NCI-H2196 (cell line): Measurements from ENCODE around the gene CRHR2.
"Not testable (repeated sequence)": the region's sequence is repeated elsewhere in the genome, so short reads cannot be mapped to it uniquely, and the experiment has no call there.

ENCODE experiments used
- DNase-seq: peaks from one replicate; lab custom pipeline; 2025; ENCODE audit not compliant: unreplicated experiment; lab: John Stamatoyannopoulos, UW

The CRHR2 gene

DNA sequence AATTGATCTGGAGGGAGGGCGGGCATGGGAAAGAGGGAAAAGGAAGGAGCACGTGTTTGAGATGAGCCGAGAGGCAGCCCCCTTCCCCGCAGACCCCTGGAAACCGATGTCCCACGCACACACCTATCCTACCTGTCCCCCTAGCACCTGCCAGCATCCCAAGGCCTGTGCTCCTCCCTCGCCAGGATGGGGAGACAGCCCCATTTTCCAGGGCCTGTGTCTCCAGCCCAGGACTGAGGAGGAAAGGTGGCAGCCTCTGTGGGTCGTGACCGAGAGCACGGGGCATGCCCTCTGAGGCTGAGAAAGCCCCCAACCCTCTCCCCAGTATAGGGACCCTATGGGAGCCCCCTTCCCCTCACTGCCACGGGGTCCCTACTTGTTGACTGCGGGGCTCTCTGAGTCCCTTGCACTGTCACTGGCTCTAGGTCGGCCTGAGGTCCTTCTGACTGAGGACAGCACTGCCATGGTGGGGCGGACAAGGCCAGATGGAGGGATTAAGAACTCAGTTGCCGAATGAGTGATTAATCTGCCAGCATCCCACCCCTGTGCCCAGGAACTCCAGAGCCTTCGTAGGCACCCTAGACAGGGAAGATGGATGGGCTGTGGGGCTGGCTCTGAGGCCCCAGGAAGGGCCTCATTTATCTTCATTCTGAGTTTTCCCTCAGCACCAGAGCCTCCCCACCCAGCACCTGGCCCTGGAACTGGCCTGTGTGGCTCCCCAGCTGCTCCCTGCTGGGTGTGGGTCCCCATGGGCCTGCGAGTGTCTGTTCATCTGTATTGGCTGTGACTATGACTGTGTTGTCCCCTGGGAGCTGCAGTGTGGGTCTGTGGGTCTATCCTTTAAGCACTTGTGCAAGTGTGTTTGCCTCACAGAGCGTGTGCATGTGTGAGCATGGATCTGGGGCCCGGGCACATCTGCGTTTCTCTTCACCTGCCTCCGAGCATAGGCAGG is 26.0 kb downstream of the CRHR2 start:
- no peak for DNase-seq

DNA sequence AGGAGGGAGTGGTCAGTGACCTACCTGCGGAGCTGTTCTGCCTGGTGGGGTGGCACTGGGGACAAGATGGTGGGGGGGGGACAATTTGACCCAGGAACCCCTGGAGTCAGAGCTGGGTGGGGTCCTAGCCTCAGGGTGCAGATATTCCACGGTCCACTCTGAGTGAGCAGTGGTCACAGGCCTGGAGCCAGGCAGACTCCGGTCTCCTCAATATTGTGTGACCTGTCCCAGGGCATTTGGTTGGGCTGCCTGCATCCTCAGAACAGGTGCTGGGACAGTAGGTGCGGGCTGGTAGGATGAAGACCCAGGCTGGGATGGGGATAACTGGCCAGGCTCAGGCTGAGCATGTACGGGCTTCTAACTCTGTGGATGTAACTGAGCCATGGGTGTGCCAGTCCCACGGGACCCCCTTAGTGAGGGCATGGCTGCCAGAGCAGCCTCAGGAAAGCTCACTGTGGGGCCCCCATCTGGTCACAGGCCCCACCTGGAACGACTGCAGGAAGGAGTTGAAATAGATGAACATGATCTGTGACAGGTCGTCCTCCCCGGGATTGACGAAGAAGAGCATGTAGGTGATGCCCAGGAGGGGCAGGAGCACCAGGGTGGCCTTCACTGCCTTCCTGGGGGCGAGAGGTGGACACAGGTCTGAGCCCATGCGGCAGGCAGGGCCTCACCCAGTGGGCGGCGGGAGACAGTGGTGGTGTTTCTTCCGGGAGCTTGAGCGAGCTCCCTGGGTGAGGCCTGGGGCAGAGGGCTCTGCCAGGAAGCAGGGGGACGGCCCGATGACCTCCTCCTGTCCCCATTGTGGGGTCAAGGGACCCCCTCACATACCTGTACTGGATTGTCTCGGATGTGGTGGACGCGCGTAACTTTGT is 26.9 kb downstream of the CRHR2 start:
- DNase-seq: no peak

GRCh38 chr7:30654296-30655090 is 27.8 kb downstream of the CRHR2 start:
- no peak for DNase-seq

- DNase-seq: no peak
Observed at GRCh38 chr7:30652698-30653641, 29.3 kb downstream of the CRHR2 start.

DNA sequence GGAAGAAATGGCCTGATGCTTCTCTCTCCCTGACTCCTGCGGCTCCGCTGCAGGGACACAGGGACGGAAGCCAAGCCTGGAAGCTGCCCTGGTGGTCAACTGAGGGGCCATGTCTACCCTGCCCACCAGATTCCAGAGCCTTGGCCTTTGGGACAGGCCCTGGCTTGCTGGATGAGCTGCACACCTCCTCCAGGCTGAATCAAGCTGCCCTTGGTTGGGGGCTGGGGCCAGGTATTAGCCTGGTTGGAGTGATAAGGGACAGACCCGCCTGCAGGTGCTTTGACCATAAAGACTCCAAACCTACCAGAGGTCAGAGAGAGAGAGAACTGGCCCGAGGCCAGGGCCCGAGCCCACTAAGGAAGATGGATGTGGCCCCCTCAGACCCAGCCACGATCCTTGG is 30.1 kb downstream of the CRHR2 start:
- no peak for DNase-seq

GRCh38 chr7:30650421-30650808 is 31.8 kb downstream of the CRHR2 start:
- DNase-seq: no peak

- no peak for DNase-seq
Observed at GRCh38 chr7:30649717-30650420, 32.4 kb downstream of the CRHR2 start.

- no peak for DNase-seq
Observed at GRCh38 chr7:30648744-30649540, 33.3 kb downstream of the CRHR2 start.

GRCh38 chr7:30647589-30648364 is 34.5 kb downstream of the CRHR2 start:
- DNase-seq: no peak

DNA sequence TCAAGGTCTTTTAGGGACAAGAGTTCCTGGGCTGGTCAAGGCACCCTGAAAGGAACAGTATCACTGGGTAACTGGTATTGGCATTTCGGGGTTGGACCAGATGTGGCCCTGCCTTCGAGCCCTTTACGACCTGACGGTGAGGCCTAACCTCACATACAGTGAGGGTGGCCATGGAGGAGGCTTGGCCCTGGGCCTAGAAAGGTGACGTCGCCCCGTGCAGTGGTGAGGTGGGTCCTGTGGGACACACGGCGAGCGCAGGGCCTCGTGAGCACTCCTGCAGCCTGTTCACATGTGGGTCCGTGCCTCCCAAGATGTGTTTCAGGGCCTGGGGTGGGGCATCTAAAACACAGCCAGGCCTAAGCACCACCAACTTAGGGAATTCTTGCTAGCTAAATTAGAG is 36.1 kb downstream of the CRHR2 start:
- DNase-seq: no peak

DNA sequence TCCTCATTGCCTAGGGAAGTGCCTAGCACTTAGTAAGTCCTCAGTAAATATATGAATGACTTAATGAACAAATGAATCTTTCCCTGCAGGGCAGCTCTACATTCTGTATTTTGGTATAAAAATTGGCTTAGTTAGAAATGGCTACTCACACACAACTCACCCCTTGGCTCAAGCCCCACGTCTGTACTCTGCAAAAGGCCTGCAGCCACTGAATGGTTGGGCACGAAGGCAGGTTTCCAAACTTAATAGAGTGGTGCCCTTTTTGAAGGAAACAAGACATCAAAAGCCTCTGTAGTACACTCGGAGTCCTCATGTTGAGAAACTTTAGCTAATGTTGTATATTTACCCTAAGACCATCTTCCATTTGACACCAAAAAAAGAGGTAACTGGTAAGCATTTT is 36.6 kb downstream of the CRHR2 start:
- DNase-seq: no peak

DNA sequence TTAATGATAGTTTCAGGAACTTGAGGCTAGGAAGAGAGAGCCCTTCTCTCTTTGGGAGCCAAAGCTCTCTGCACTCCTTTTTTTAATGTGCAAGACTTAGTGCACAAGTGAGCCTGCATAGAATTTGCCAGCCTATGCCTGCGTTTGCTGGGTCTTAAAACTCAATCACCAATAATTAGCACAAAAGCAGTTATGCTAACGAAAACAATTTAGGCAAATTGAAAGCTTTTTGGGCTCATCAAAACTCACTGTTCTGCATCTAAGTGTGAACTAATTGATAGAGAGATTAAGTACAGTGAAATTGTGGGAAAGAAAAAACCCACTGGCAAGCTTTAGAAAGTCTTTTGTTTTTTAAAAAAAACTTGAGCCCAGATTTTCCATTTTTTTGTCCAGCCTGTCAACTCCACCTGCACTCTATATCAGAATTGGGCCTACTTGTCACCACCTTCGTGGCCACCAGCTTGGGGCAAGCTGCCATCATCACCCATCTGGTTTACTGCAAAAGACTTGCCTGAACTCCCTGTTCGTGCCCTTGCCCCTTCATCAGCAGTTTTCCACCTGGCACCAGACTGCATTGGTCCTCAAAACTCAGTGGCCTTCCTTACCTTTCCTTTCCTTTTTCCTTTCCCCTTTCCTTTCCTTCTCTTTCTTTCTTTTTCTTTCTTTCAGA is 37.8 kb downstream of the CRHR2 start:
- no peak for DNase-seq

DNA sequence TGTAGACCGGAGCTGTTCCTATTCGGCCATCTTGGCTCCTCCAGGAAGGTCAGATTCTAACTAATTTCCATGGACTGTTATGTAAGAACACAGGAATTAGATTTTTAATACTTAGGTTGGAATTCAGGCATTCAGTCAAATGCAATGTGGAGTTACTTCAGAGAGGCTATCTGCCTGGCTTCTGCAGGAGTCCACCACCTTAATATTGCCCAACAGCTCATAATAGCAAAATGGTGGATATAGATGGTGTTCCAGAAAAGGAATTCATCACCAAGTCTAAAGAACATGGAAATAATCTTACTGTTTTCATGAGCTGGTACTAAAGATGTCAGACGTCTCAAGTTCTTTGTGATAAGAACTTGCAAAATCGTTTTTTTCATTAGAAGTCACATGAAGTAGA is 39.5 kb downstream of the CRHR2 start:
- no peak for DNase-seq

GRCh38 chr7:30642322-30642721 is 39.9 kb downstream of the CRHR2 start:
- not testable (repeated sequence) for DNase-seq

DNA sequence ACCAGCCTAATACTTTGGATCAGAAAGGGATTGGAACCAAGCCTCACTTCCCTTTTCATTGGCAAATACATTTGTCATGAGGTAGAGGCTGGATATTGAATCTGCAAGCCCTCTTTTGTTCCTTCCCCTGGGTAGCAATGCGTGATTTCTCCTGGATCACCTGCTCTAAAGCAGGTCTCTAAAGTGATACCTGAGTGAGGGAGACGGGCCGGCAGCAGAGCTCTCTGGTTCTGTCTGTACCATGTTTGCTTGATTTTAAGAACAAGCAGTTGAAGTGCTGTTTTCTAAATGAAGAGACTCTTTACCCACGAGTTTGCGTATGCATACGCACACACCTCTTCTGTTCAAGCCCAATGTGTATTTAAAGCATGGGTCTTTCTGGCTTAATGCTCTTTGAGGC is 46.5 kb downstream of the CRHR2 start:
- DNase-seq: no peak

GRCh38 chr7:30634634-30635201 is 47.5 kb downstream of the CRHR2 start:
- DNase-seq: no peak

DNA sequence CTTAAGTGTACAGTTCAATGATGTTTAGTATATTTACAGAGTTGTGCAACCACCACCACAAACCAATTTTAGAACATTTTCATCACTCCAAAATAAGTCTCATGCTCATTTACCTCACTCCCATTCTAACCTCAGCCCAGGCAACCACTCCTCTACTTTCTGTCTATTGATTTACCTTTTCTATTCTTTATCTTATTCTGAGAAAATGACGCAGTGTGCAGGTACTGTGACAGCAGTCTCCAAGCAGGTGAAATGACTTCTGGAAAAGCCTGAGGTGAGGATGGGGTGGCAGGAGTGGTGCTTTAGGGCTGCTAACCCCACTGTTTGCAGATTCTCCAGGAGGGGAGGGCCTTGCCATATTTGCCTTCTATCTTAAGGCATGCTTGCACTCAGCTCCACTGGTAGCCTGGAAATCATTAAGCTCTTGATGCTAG is 48.0 kb downstream of the CRHR2 start:
- no peak for DNase-seq
